RKO (cell line): ENCODE data around the gene SLC9A9.
A peak's percentile ranks its signal among the peaks of the same experiment; 100 is the strongest.

Experiments
- DNase-seq: peaks from one replicate; pipeline ENCODE4 v3.0.0-alpha.2; 2016; ENCODE audit warnings: low spot score

Gene SLC9A9

GRCh38 chr3:143356839-143357238 lies 491.4 kb downstream of the SLC9A9 start:
- DNase-seq: no peak

- no peak for DNase-seq
Measured at GRCh38 chr3:143354342-143354741, 493.9 kb downstream of the SLC9A9 start.

GRCh38 chr3:143352850-143353550 lies 495.3 kb downstream of the SLC9A9 start:
- DNase-seq: no peak

- no peak for DNase-seq
Measured at GRCh38 chr3:143351895-143352608, 496.2 kb downstream of the SLC9A9 start.

- DNase-seq: no peak
Measured at GRCh38 chr3:143351354-143351753, 496.9 kb downstream of the SLC9A9 start.

- no peak for DNase-seq
Measured at GRCh38 chr3:143349455-143349854, 498.8 kb downstream of the SLC9A9 start.

GRCh38 chr3:143348486-143349327 lies 499.6 kb downstream of the SLC9A9 start:
- no peak for DNase-seq

GRCh38 chr3:143344516-143345165 lies 503.6 kb downstream of the SLC9A9 start:
- DNase-seq: no peak

GRCh38 chr3:143343944-143344343 lies 504.3 kb downstream of the SLC9A9 start:
- no peak for DNase-seq

- DNase-seq: no peak
Measured at GRCh38 chr3:143343031-143343430, 505.2 kb downstream of the SLC9A9 start.

GRCh38 chr3:143339451-143339850 lies 508.8 kb downstream of the SLC9A9 start:
- no peak for DNase-seq

GRCh38 chr3:143337387-143337786 lies 510.9 kb downstream of the SLC9A9 start:
- DNase-seq: no peak

GRCh38 chr3:143334231-143334630 lies 514.0 kb downstream of the SLC9A9 start:
- peak; percentile 21 for DNase-seq

- DNase-seq: no peak
Measured at GRCh38 chr3:143333367-143333766, 514.9 kb downstream of the SLC9A9 start.

- no peak for DNase-seq
Measured at GRCh38 chr3:143332026-143332425, 516.2 kb downstream of the SLC9A9 start.

GRCh38 chr3:143331350-143331749 lies 516.9 kb downstream of the SLC9A9 start:
- DNase-seq: no peak

- DNase-seq: no peak
Measured at GRCh38 chr3:143330296-143330868, 517.9 kb downstream of the SLC9A9 start.

- DNase-seq: no peak
Measured at GRCh38 chr3:143329567-143330211, 518.6 kb downstream of the SLC9A9 start.

GRCh38 chr3:143328451-143328850 lies 519.8 kb downstream of the SLC9A9 start:
- no peak for DNase-seq

GRCh38 chr3:143326983-143327778 lies 521.1 kb downstream of the SLC9A9 start:
- no peak for DNase-seq
